Fibroblast of lung (primary cell): ENCODE results near the gene TECR.

Source experiments
- CTCF ChIP-seq, 2 donors: IDR thresholded peaks in 1 of 2; conservative IDR thresholded peaks in 1 of 2; 1 replicate in 1 of 2; 2 replicates in 1 of 2; pipeline ENCODE4 v1.5.1; 2011 to 2012; ENCODE audit warnings: low read length in 2 of 2, control low read depth in 1 of 2, inconsistent platforms in 1 of 2, low read depth in 1 of 2, mild to moderate bottlenecking in 1 of 2
- EZH2 ChIP-seq: IDR thresholded peaks from 2 replicates; pipeline ENCODE4 v1.5.1; 2012; ENCODE audit warnings: low read length, control low read depth, mild to moderate bottlenecking; ENCODE audit errors: missing control alignments

GRCh38 chr19:14542711-14543328 is 13.4 kb downstream of the TECR start:
- no peak for TF ChIP-seq CTCF (conservative IDR thresholded peaks at IDR 0.05 in 1 of 2, IDR thresholded peaks at IDR 0.05 in 1 of 2; ENCODE audit: low read depth in 1 of 2, low read length in 2 of 2)
- no peak for TF ChIP-seq EZH2
